Measurements from ENCODE around the gene MAPKAP1.
A peak's percentile ranks its signal among the peaks of the same experiment; 100 is the strongest.

The MAPKAP1 gene

GRCh38 chr9:125749951-125750626, 43.1 kb upstream of the MAPKAP1 start:
- ChIA-PET POLR2A (no interaction called here), CTCF (interaction anchor here (1.1 to 1.4 kb wide), 2 partner anchors 37 to 752 kb away, joined by 3 read pairs; no protein-coding TSS in a partner anchor)
- no peak overlapping the region for H3K4me3 ChIP-seq (ENCODE audit: low read depth, low read length)
- no peak for DNase-seq (ENCODE audit: low read depth, low spot score)
- no peak for TF ChIP-seq CTCF (IDR thresholded peaks at IDR 0.05; ENCODE audit: insufficient read depth, low read length, missing control alignments)

DNA sequence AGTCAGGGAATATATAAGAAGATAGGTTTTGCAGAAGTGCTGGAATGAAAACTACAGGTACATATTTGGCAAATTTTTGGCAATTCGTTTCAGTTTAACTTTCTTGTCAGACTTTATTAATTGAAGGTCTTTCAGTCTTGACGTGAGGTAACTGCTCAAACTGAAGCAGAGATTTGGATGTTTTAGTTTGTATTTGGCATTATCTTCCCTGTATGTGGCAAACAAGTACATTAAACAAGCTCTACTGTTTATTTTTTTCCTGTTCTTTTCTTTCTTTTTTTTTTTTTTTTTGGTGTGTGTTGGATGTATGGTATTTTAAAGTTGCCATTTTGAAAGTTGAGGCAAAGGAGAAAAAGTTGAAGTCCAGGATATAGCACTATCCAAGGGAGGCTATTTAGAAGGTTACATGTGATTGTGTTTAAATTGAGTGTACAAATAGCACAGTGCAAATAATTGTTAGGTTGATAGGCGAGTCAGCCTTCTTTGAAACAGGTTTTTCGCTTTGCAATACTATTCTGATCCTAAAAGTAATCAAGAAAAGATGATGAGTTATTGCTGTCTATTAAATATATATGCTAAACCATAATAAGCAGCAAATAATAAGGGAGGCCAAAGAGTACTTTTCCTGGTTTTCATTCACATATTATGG, 42.4 kb upstream of the MAPKAP1 start:
- TF ChIP-seq CTCF (IDR thresholded peaks at IDR 0.05; ENCODE audit: insufficient read depth, low read length, missing control alignments): no peak
- H3K4me3 ChIP-seq (ENCODE audit: low read depth, low read length): no peak overlapping the region
- ChIA-PET CTCF (interaction anchor here (1.1 to 1.5 kb wide), 3 partner anchors 37 to 753 kb away, joined by 3 to 4 read pairs (median 3); no protein-coding TSS in a partner anchor), POLR2A (no interaction called here)
- no peak for DNase-seq (ENCODE audit: low read depth, low spot score)

DNA sequence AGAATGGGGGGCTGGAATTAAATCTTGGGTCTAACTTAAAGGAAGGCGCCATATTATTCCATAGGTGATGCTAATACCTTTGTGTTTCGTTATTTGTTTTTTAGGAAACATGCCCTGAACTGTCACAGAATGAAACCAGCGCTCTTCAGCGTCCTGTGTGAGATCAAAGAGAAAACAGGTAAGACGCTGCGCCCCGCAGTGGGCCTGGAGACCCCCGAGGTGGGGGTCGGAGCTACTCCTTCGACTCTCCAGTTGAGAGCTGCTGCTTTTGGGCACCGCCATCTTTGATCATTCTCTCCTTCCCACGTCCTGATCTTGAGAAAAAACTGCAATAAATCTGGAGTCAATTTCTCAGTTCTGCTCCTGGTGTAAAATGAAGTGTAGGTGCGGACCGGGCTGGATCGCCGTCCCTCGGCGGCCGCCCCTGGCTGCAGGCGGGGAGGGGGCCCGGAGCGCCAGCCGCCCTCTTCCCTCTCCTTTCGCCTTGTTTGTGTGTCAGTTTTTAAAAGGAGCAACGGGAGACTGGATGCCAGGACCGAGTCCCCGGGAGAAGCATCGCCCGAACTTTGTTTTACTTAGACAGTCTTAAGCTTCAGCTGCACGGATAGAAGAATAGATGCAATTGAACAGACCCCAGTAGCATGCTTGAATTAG, 41.6 kb upstream of the MAPKAP1 start:
- POLR2A ChIA-PET: no interaction called here
- peak overlapping the region; percentile 88 for H3K4me3 ChIP-seq (ENCODE audit: low read depth, low read length)
- no peak for DNase-seq (ENCODE audit: low read depth, low spot score)
- no peak for TF ChIP-seq CTCF (IDR thresholded peaks at IDR 0.05; ENCODE audit: insufficient read depth, low read length, missing control alignments)
- CTCF ChIA-PET: interaction anchor here (1.5 kb wide), 1 partner anchor 341 kb away, joined by 4 read pairs; no protein-coding TSS in a partner anchor

DNA sequence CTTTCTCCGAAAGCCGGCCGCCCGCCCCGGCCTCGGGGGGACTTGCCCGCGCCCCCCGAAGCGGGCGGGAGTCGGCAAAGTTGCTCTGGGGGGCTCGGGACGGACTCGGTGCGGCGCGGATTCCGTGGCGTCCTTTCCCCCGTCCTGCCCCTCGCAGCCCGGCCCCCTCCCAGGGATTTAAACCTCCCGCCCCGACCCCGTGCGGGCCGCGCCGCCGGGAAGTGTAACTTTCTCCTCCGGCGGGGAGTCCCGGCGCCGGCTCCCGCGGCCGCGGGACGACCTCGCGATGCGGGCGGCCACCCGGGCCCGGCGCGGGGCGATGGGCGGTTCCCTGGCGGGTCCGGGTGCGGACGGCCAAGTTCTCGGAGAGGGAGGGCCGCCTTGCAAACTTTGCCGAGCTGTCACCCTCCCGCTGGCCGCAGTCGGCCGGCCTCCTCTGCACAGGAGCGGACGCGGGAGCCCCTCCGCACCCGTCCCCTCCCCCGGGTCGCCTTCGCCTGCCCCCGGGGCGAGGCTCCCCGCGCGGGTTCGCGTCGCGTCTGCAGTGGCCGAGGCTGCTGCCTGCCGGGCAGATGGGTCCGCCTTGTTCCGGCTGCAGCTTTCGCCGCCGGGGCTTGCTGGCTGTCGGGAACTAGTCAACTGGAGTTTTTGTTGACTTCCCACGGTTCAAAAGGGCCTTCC, 40.9 kb upstream of the MAPKAP1 start:
- peak overlapping the region; percentile 88 for H3K4me3 ChIP-seq (ENCODE audit: low read depth, low read length)
- CTCF ChIA-PET: interaction anchor here (1.5 kb wide), 1 partner anchor 340 kb away, joined by 4 read pairs; no protein-coding TSS in a partner anchor
- DNase-seq (ENCODE audit: low read depth, low spot score): no peak
- TF ChIP-seq CTCF (IDR thresholded peaks at IDR 0.05; ENCODE audit: insufficient read depth, low read length, missing control alignments): no peak
- POLR2A ChIA-PET: no interaction called here

GRCh38 chr9:125747053-125747764, 40.2 kb upstream of the MAPKAP1 start, which contains the start of gene PBX3:
TSS of gene PBX3 (plus strand) at chr9:125747373.
- ChIA-PET POLR2A (no interaction called here), CTCF (no interaction called here)
- H3K4me3 ChIP-seq (ENCODE audit: low read depth, low read length): peak within 1 kb of the TSS; percentile 88
- no peak for DNase-seq (ENCODE audit: low read depth, low spot score)
- no peak for TF ChIP-seq CTCF (IDR thresholded peaks at IDR 0.05; ENCODE audit: insufficient read depth, low read length, missing control alignments)

Data from AG04449 (cell line).